Keratinocyte (primary cell): ENCODE measurements around the gene MYO15B. TPM values are rescaled to one million over a fixed set of nuclear protein-coding genes. Genes with fewer than 3 reads are reported as not detected.

Experiments
- DNase-seq: peaks from one replicate; pipeline ENCODE4 v3.0.0-alpha.2; 2011; ENCODE audit warnings: low read depth, missing footprints, low spot score
- FAIRE-seq: peaks from 2 replicates; lab custom pipeline; 2011; peaks lifted over from hg19 to GRCh38; lab: Jason Lieb, UNC
- H2AFZ ChIP-seq: 2 replicates; pipeline ENCODE4 v1.6.0; 2012; ENCODE audit warnings: low read length, control low read depth, inconsistent platforms; ENCODE audit not compliant: control insufficient read depth
- H3K27ac ChIP-seq: 2 replicates; pipeline ENCODE4 v1.5.1; 2011; ENCODE audit warnings: low read length; ENCODE audit not compliant: control insufficient read depth, insufficient read depth
- H3K27me3 ChIP-seq: 3 replicates; pipeline ENCODE4 v1.6.0; 2011; ENCODE audit warnings: low read length; ENCODE audit not compliant: control insufficient read depth, insufficient read depth; ENCODE audit errors: extremely low read depth
- H3K36me3 ChIP-seq, 2 experiments: 2 replicates in 1 of 2; 3 replicates in 1 of 2; pipeline ENCODE4 v1.5.1; 2011; ENCODE audit warnings: low read length in 2 of 2, mild to moderate bottlenecking in 1 of 2; ENCODE audit not compliant: control insufficient read depth in 2 of 2, insufficient read depth in 2 of 2; ENCODE audit errors: extremely low read depth in 1 of 2
- H3K4me1 ChIP-seq: 3 replicates; pipeline ENCODE4 v1.5.1; 2011; ENCODE audit warnings: low read length; ENCODE audit not compliant: control insufficient read depth, insufficient read depth; ENCODE audit errors: extremely low read depth
- H3K4me2 ChIP-seq: 3 replicates; pipeline ENCODE4 v1.6.0; 2011; ENCODE audit warnings: low read depth, low read length; ENCODE audit not compliant: control insufficient read depth, insufficient read depth; ENCODE audit errors: extremely low read depth
- H3K4me3 ChIP-seq, 3 experiments: fragments of 200-600 bp in 1 of 3; sonication (generic) in 1 of 3; 2 replicates in 2 of 3; 3 replicates in 1 of 3; pipeline ENCODE4 v1.5.1; 2011 to 2016; ENCODE audit warnings: low read length in 3 of 3, mild to moderate bottlenecking in 3 of 3, control low read depth in 2 of 3, inconsistent platforms in 1 of 3, low read depth in 1 of 3, mixed read lengths in 1 of 3, mixed run types in 1 of 3, moderate library complexity in 1 of 3; ENCODE audit not compliant: control insufficient read depth in 2 of 3, insufficient read depth in 2 of 3; ENCODE audit errors: extremely low read depth in 1 of 3
- H3K79me2 ChIP-seq: 2 replicates; pipeline ENCODE4 v1.6.0; 2012; ENCODE audit warnings: low read length; ENCODE audit not compliant: control insufficient read depth, insufficient read depth
- H3K9ac ChIP-seq: 3 replicates; pipeline ENCODE4 v1.6.0; 2011; ENCODE audit warnings: low read length; ENCODE audit not compliant: control insufficient read depth, insufficient read depth; ENCODE audit errors: extremely low read depth
- H3K9me1 ChIP-seq: 3 replicates; pipeline ENCODE4 v1.6.0; 2011; ENCODE audit warnings: low read length; ENCODE audit not compliant: control insufficient read depth, insufficient read depth; ENCODE audit errors: extremely low read depth
- H3K9me3 ChIP-seq: 2 replicates; pipeline ENCODE4 v1.5.1; 2012; ENCODE audit warnings: low read depth, low read length; ENCODE audit not compliant: control insufficient read depth
- H4K20me1 ChIP-seq: 3 replicates; pipeline ENCODE4 v1.6.0; 2011; ENCODE audit warnings: low read length; ENCODE audit not compliant: control insufficient read depth, insufficient read depth; ENCODE audit errors: extremely low read depth
- EZH2 ChIP-seq: IDR thresholded peaks from one replicate; pipeline ENCODE4 v1.6.1; 2012; ENCODE audit warnings: inconsistent platforms, mild to moderate bottlenecking, low read length, moderate library complexity
- dilution Hi-C: fragments of 300-500 bp; cut with MboI; formaldehyde crosslinking; loops from one replicate; pipeline ENCODE4 v1.7.0; 2020; ENCODE audit warnings: low sequenced_read_pairs; ENCODE audit not compliant: extremely low pct_ligation_motif_present
- polyA plus RNA-seq, 5 experiments: library from polyadenylated mRNA; depleted of rRNA in 3 of 5; stranded (reverse) in 3 of 5; stranded (forward) in 1 of 5; unstranded in 1 of 5; fragments of >200 nt; gene quantifications; 1 replicate in 1 of 5; 2 replicates in 3 of 5; 3 replicates in 1 of 5; pipeline versions ENCODE4 v1.2.1 to v1.2.3, GENCODE V29; 2011 to 2012; ENCODE audit warnings: missing spikeins in 2 of 5, low read depth in 1 of 5, low replicate concordance in 1 of 5
- TF ChIP-seq, protein P1 (sequence below), 3 experiments: IDR thresholded peaks in 1 of 3; conservative IDR thresholded peaks in 1 of 3; optimal IDR thresholded peaks in 1 of 3; 2 replicates in 2 of 3; 3 replicates in 1 of 3; pipeline versions ENCODE3 to v1.5.1; 2011; ENCODE audit warnings: low read length in 3 of 3, mild to moderate bottlenecking in 3 of 3, moderate library complexity in 2 of 3, control low read depth in 1 of 3, inconsistent platforms in 1 of 3; ENCODE audit not compliant: insufficient read depth in 2 of 3; ENCODE audit errors: extremely low read depth in 1 of 3

The MYO15B gene
- polyA plus RNA-seq, 1 donor (not counting 4 experiments of a cell fraction or from before 2014, with no cell fraction given): 0.14 TPM

- peaks cover 11% of the 10 kb centered on the region for H3K27me3 ChIP-seq
- no peak for TF ChIP-seq EZH2
- TF ChIP-seq, protein P1, sequence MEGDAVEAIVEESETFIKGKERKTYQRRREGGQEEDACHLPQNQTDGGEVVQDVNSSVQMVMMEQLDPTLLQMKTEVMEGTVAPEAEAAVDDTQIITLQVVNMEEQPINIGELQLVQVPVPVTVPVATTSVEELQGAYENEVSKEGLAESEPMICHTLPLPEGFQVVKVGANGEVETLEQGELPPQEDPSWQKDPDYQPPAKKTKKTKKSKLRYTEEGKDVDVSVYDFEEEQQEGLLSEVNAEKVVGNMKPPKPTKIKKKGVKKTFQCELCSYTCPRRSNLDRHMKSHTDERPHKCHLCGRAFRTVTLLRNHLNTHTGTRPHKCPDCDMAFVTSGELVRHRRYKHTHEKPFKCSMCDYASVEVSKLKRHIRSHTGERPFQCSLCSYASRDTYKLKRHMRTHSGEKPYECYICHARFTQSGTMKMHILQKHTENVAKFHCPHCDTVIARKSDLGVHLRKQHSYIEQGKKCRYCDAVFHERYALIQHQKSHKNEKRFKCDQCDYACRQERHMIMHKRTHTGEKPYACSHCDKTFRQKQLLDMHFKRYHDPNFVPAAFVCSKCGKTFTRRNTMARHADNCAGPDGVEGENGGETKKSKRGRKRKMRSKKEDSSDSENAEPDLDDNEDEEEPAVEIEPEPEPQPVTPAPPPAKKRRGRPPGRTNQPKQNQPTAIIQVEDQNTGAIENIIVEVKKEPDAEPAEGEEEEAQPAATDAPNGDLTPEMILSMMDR (optimal IDR thresholded peaks at IDR 0.05 in 1 of 3, IDR thresholded peaks at IDR 0.05 in 1 of 3, conservative IDR thresholded peaks at IDR 0.05 in 1 of 3; ENCODE audit: extremely low read depth in 1 of 3, insufficient read depth in 2 of 3, low read length in 3 of 3): no peak
- FAIRE-seq (no peak), DNase-seq (no peak)
- H3K79me2 ChIP-seq: no peaks in the 10 kb centered on the region
- no peak overlapping the region for H3K9ac ChIP-seq
- H3K4me1 ChIP-seq: no peaks in the 10 kb centered on the region
- H2AFZ ChIP-seq: no peak overlapping the region
- dilution Hi-C loops: no loop called here
- no peak overlapping the region for H3K4me3 ChIP-seq
- no peak overlapping the region for H3K4me2 ChIP-seq
- no peaks in the 10 kb centered on the region for H4K20me1 ChIP-seq
- no peak overlapping the region for H3K27ac ChIP-seq
- no peaks in the 10 kb centered on the region for H3K9me3 ChIP-seq
- no peaks in the 10 kb centered on the region for H3K9me1 ChIP-seq
- H3K36me3 ChIP-seq: no peaks in the 10 kb centered on the region
Observed at GRCh38 chr17:75614556-75615270, 27.1 kb downstream of the MYO15B start.

DNA sequence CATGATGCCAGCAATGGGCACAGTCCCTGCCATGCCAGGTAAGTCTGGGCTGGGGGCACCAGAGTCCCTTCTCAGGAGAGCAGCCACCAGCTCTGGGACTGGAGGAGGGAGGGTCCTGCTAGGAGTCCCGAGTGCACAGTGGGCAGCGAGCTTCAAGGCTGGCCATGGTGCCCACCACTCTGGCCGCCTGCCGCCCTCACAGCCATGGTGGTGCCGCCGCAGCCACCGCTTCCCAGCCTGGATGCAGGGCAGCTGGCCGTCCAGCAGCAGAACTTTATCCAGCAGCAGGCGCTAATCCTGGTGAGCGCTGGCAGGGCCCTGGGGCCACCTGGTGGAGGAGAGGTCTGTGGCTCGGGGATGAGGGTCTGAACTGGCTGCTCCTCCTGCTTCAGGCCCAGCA, 27.7 kb downstream of the MYO15B start:
- TF ChIP-seq, protein P1 (optimal IDR thresholded peaks at IDR 0.05 in 1 of 3, IDR thresholded peaks at IDR 0.05 in 1 of 3, conservative IDR thresholded peaks at IDR 0.05 in 1 of 3; ENCODE audit: extremely low read depth in 1 of 3, insufficient read depth in 2 of 3, low read length in 3 of 3): peak in 1 of 3 experiments; percentile 7
- no peak for TF ChIP-seq EZH2
- H3K9me1 ChIP-seq: no peaks in the 10 kb centered on the region
- no peak overlapping the region for H2AFZ ChIP-seq
- dilution Hi-C loops: no loop called here
- DNase-seq (no peak), FAIRE-seq (no peak)
- no peak overlapping the region for H3K27ac ChIP-seq
- no peaks in the 10 kb centered on the region for H3K79me2 ChIP-seq
- no peaks in the 10 kb centered on the region for H3K36me3 ChIP-seq
- no peaks in the 10 kb centered on the region for H4K20me1 ChIP-seq
- H3K9ac ChIP-seq: no peak overlapping the region
- no peaks in the 10 kb centered on the region for H3K4me1 ChIP-seq
- no peak overlapping the region for H3K4me2 ChIP-seq
- H3K9me3 ChIP-seq: no peaks in the 10 kb centered on the region
- H3K27me3 ChIP-seq: peaks cover 11% of the 10 kb centered on the region
- H3K4me3 ChIP-seq: no peak overlapping the region
